ENCODE measurements around the gene BICDL1.

DNA sequence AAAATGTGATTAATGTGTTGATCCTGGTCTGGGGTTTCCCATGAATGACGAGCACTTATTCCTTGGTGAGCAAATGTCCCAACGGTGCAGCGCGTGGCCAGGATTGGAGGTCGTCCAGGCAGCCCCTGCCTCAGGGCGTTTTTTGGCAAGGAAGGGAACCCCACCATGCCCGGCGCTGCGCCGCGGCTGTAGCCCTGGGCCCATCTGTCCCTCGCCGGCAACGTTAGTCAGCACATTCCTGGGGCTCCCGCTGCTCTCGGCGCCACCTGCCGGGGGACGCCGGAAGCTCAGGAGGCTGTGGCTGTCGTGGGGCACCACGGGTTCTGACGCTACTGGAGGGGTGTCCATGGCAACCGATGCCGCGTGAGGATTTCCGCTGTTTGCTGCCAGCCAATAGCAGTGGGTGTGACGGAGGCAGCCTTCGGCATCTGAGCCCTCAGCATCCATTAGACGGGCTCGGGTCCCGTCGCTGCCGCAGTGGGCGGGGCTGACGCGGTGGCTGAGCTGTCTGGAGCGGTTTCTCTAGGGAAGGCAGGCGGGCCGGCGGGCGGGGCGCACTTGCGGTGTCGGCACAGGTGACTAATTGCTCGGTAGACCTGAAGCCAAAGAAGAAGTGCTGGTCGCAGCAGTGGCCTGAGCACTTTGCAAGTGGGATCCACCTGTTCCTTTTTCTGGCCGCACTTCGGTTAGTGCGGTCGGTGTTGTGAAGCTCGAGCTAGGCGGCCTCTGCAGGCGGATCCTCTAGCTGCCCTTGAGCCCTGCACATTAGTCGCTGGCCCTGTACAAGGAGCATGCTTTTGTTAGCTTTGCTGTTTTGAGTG lies 98.0 kb downstream of the BICDL1 start:
- TF ChIP-seq, protein P1, sequence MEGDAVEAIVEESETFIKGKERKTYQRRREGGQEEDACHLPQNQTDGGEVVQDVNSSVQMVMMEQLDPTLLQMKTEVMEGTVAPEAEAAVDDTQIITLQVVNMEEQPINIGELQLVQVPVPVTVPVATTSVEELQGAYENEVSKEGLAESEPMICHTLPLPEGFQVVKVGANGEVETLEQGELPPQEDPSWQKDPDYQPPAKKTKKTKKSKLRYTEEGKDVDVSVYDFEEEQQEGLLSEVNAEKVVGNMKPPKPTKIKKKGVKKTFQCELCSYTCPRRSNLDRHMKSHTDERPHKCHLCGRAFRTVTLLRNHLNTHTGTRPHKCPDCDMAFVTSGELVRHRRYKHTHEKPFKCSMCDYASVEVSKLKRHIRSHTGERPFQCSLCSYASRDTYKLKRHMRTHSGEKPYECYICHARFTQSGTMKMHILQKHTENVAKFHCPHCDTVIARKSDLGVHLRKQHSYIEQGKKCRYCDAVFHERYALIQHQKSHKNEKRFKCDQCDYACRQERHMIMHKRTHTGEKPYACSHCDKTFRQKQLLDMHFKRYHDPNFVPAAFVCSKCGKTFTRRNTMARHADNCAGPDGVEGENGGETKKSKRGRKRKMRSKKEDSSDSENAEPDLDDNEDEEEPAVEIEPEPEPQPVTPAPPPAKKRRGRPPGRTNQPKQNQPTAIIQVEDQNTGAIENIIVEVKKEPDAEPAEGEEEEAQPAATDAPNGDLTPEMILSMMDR (IDR thresholded peaks at IDR 0.05; ENCODE audit: insufficient read depth, low read length, poor library complexity, severe bottlenecking) = peak; percentile 80
- TF ChIP-seq EZH2phosphoT487 (conservative IDR thresholded peaks at IDR 0.05; ENCODE audit: low read length) = no peak
